Measurements from ENCODE around the gene SLC25A4.
"Not testable (repeated sequence)": the region's sequence is repeated elsewhere in the genome, so short reads cannot be mapped to it uniquely, and the experiment has no call there.

SLC25A4 gene

GRCh38 chr4:185192059-185192458 lies 49.0 kb downstream of the SLC25A4 start:
- Histone ChIP-seq H3K36me3 (ENCODE audit: control insufficient read depth, low read length) (peaks cover 32% of the 10 kb centered on the region), H3K27ac (ENCODE audit: low read depth, low read length) (no peak overlapping the region), H3F3A (ENCODE audit: control insufficient read depth, insufficient read depth) (peaks cover 9% of the 10 kb centered on the region; the same call in 1 of the 2 replicates), H4K20me1 (ENCODE audit: control insufficient read depth, insufficient read depth, low read depth, low read length) (no peaks in the 10 kb centered on the region; the same call in 1 of the 2 replicates), H3K27me3 (ENCODE audit: control insufficient read depth, low read length) (no peaks in the 10 kb centered on the region), H3K9me3 (ENCODE audit: control insufficient read depth, insufficient read depth, low read length) (no peaks in the 10 kb centered on the region), H3K9me2 (replicated peaks; ENCODE audit: control insufficient read depth, low read length) (no peaks in the 10 kb centered on the region), H3K4me1 (ENCODE audit: control insufficient read depth, low read length) (peaks cover 14% of the 10 kb centered on the region), H3K4me3 (ENCODE audit: low read length) (no peak overlapping the region), H3K4me2 (ENCODE audit: low read length) (0 out of 2 replicates have a peak overlapping the region, but pooled peaks have one; percentile 11), H3K79me2 (ENCODE audit: control insufficient read depth, low read length) (peaks cover 63% of the 10 kb centered on the region)
- TF ChIP-seq CTCF (IDR thresholded peaks at IDR 0.05; ENCODE audit: low read depth, low read length, poor library complexity, severe bottlenecking): no peak
- TF ChIP-seq EZH2phosphoT487 (IDR thresholded peaks at IDR 0.05; ENCODE audit: borderline replicate concordance, low read length): no peak

- no peak overlapping the region for H3K4me3 ChIP-seq (ENCODE audit: low read length)
- H4K20me1 ChIP-seq (ENCODE audit: control insufficient read depth, insufficient read depth, low read depth, low read length): no peaks in the 10 kb centered on the region
- no peaks in the 10 kb centered on the region for H3K9me2 ChIP-seq (replicated peaks; ENCODE audit: control insufficient read depth, low read length)
- H3K27me3 ChIP-seq (ENCODE audit: control insufficient read depth, low read length): no peaks in the 10 kb centered on the region
- peaks cover 72% of the 10 kb centered on the region for H3K79me2 ChIP-seq (ENCODE audit: control insufficient read depth, low read length)
- peaks cover 12% of the 10 kb centered on the region for H3K36me3 ChIP-seq (ENCODE audit: control insufficient read depth, low read length)
- TF ChIP-seq CTCF (IDR thresholded peaks at IDR 0.05; ENCODE audit: low read depth, low read length, poor library complexity, severe bottlenecking) (no peak), EZH2phosphoT487 (IDR thresholded peaks at IDR 0.05; ENCODE audit: borderline replicate concordance, low read length) (no peak)
- no peak overlapping the region for H3K27ac ChIP-seq (ENCODE audit: low read depth, low read length)
- H3K9me3 ChIP-seq (ENCODE audit: control insufficient read depth, insufficient read depth, low read length): no peaks in the 10 kb centered on the region
- no peak overlapping the region for H3K4me2 ChIP-seq (ENCODE audit: low read length)
- peaks cover 3% of the 10 kb centered on the region; the same call in 1 of the 2 replicates for H3F3A ChIP-seq (ENCODE audit: control insufficient read depth, insufficient read depth)
- peaks cover 14% of the 10 kb centered on the region for H3K4me1 ChIP-seq (ENCODE audit: control insufficient read depth, low read length)
Measured at GRCh38 chr4:185194924-185195888, 52.1 kb downstream of the SLC25A4 start.

- no peaks in the 10 kb centered on the region for H3K9me2 ChIP-seq (replicated peaks; ENCODE audit: control insufficient read depth, low read length)
- H3K36me3 ChIP-seq (ENCODE audit: control insufficient read depth, low read length): peaks cover 10% of the 10 kb centered on the region; the same call in 1 of the 2 replicates
- H3K79me2 ChIP-seq (ENCODE audit: control insufficient read depth, low read length): peaks cover 80% of the 10 kb centered on the region
- no peak for TF ChIP-seq CTCF (IDR thresholded peaks at IDR 0.05; ENCODE audit: low read depth, low read length, poor library complexity, severe bottlenecking)
- no peak for TF ChIP-seq EZH2phosphoT487 (IDR thresholded peaks at IDR 0.05; ENCODE audit: borderline replicate concordance, low read length)
- H3K27me3 ChIP-seq (ENCODE audit: control insufficient read depth, low read length): no peaks in the 10 kb centered on the region
- no peak overlapping the region for H3K27ac ChIP-seq (ENCODE audit: low read depth, low read length)
- no peak overlapping the region for H3K4me2 ChIP-seq (ENCODE audit: low read length)
- H3K9me3 ChIP-seq (ENCODE audit: control insufficient read depth, insufficient read depth, low read length): no peaks in the 10 kb centered on the region
- no peaks in the 10 kb centered on the region for H4K20me1 ChIP-seq (ENCODE audit: control insufficient read depth, insufficient read depth, low read depth, low read length)
- H3K4me1 ChIP-seq (ENCODE audit: control insufficient read depth, low read length): peaks cover 10% of the 10 kb centered on the region
- no peaks in the 10 kb centered on the region for H3F3A ChIP-seq (ENCODE audit: control insufficient read depth, insufficient read depth)
- no peak overlapping the region for H3K4me3 ChIP-seq (ENCODE audit: low read length)
Measured at GRCh38 chr4:185196437-185196836, 53.4 kb downstream of the SLC25A4 start.

- peaks cover 12% of the 10 kb centered on the region for H3K4me1 ChIP-seq (ENCODE audit: control insufficient read depth, low read length)
- H4K20me1 ChIP-seq (ENCODE audit: control insufficient read depth, insufficient read depth, low read depth, low read length); H3K36me3 ChIP-seq (ENCODE audit: control insufficient read depth, low read length); H3K27ac ChIP-seq (ENCODE audit: low read depth, low read length); H3K9me2 ChIP-seq (replicated peaks; ENCODE audit: control insufficient read depth, low read length); H3F3A ChIP-seq (ENCODE audit: control insufficient read depth, insufficient read depth); H3K4me3 ChIP-seq (ENCODE audit: low read length); H3K27me3 ChIP-seq (ENCODE audit: control insufficient read depth, low read length); H3K9me3 ChIP-seq (ENCODE audit: control insufficient read depth, insufficient read depth, low read length); H3K4me2 ChIP-seq (ENCODE audit: low read length): not testable (repeated sequence)
- peaks cover 87% of the 10 kb centered on the region for H3K79me2 ChIP-seq (ENCODE audit: control insufficient read depth, low read length)
Measured at GRCh38 chr4:185198189-185198588, 55.1 kb downstream of the SLC25A4 start.

All from DOHH2 (cell line).